HepG2 (cell line): ENCODE data around the gene ADGRB3. TPM values are rescaled to one million over a fixed set of nuclear protein-coding genes. Genes with fewer than 3 reads are reported as not detected.

Source experiments
- ATAC-seq: fragments of 200-7000 bp; cut with Tn5 transposase; 3 replicates; pipeline ENCODE4 v1.9.1; 2020; ENCODE audit warnings: mild to moderate bottlenecking, moderate library complexity
- BruUV-seq: library from RNA; stranded (reverse); fragments of 400-500 nt; replicated peaks from 2 replicates; lab custom pipeline; 2021; lab: Mats Ljungman, UMichigan
- CTCF ChIA-PET: fragments of 300-600 bp; formaldehyde crosslinking; extraction: SDS; loops from one replicate; lab custom pipeline; 2021; ENCODE audit warnings: low total read pairs, inconsistent platforms, low intra/inter-chr PET ratio; lab: Yijun Ruan, JAX
- POLR2A ChIA-PET: fragments of 350-600 bp; sonication (Branson Sonifier 250); formaldehyde crosslinking; loops from one replicate; lab custom pipeline; 2020; ENCODE audit warnings: antibody characterized with exemption, inconsistent platforms; lab: Yijun Ruan, JAX
- DNase-seq: peaks from one replicate; pipeline ENCODE4 v3.0.0-alpha.2; 2015; ENCODE audit warnings: low spot score
- FAIRE-seq: peaks from 3 replicates; lab custom pipeline; 2011; peaks lifted over from hg19 to GRCh38; lab: Jason Lieb, UNC
- H2AFZ ChIP-seq: one replicate; pipeline ENCODE4 v1.6.1; 2011; ENCODE audit warnings: low read length, inconsistent platforms
- H3K27ac ChIP-seq: fragments of 300-600 bp; 3 replicates; pipeline ENCODE4 v1.8.0; 2011; ENCODE audit warnings: mixed run types, mild to moderate bottlenecking, mixed read lengths, low read length, inconsistent platforms; ENCODE audit not compliant: insufficient read depth; ENCODE audit errors: extremely low read length
- H3K27me3 ChIP-seq, 2 experiments: fragments of 200-600 bp in 1 of 2; 2 replicates in 1 of 2; 3 replicates in 1 of 2; pipeline versions ENCODE4 v1.6.0 to v1.8.0; 2011; ENCODE audit warnings: low read length in 2 of 2, mild to moderate bottlenecking in 2 of 2, moderate library complexity in 2 of 2, inconsistent platforms in 1 of 2; ENCODE audit not compliant: insufficient read depth in 2 of 2, control insufficient read depth in 1 of 2
- H3K36me3 ChIP-seq, 2 experiments: fragments of 200-600 bp in 1 of 2; replicated peaks in 1 of 2; 2 replicates in 1 of 2; 3 replicates in 1 of 2; pipeline versions ENCODE4 v1.5.1 to v1.8.0; 2011; ENCODE audit warnings: low read length in 2 of 2, inconsistent platforms in 1 of 2; ENCODE audit not compliant: insufficient read depth in 2 of 2, control insufficient read depth in 1 of 2
- H3K4me1 ChIP-seq: 2 replicates; pipeline ENCODE4 v1.5.1; 2012; ENCODE audit warnings: low read length, inconsistent platforms; ENCODE audit not compliant: insufficient read depth
- H3K4me2 ChIP-seq: 2 replicates; pipeline ENCODE4 v1.6.0; 2011; ENCODE audit warnings: low read depth, low read length, inconsistent platforms
- H3K4me3 ChIP-seq, 3 experiments: fragments of 200-600 bp in 1 of 3; sonication (generic), shearing (Covaris generic) in 1 of 3; replicated peaks in 1 of 3; 2 replicates each; pipeline ENCODE4 v1.5.1; 2011 to 2016; ENCODE audit warnings: low read length in 3 of 3, inconsistent platforms in 2 of 3, low read depth in 2 of 3, mild to moderate bottlenecking in 2 of 3, control low read depth in 1 of 3, mixed read lengths in 1 of 3; ENCODE audit not compliant: insufficient read depth in 1 of 3
- H3K79me2 ChIP-seq: one replicate; pipeline ENCODE4 v1.6.1; 2011; ENCODE audit warnings: low read length, inconsistent platforms; ENCODE audit not compliant: insufficient read depth
- H3K9ac ChIP-seq: 2 replicates; pipeline ENCODE4 v1.6.0; 2011; ENCODE audit warnings: mild to moderate bottlenecking, low read depth, low read length, inconsistent platforms; ENCODE audit not compliant: insufficient read depth
- H3K9me3 ChIP-seq: 2 replicates; pipeline ENCODE4 v1.5.1; 2012; ENCODE audit warnings: mild to moderate bottlenecking, low read length
- H4K20me1 ChIP-seq: 2 replicates; pipeline ENCODE4 v1.6.0; 2011; ENCODE audit warnings: inconsistent platforms, mild to moderate bottlenecking, low read length, moderate library complexity; ENCODE audit not compliant: insufficient read depth
- FOXA3 ChIP-seq: IDR thresholded peaks from 2 replicates; pipeline ENCODE4 v1.6.1; 2016; ENCODE audit warnings: missing genetic modification reagents, missing compliant biosample characterization
- THAP11 ChIP-seq: IDR thresholded peaks from 2 replicates; pipeline ENCODE4 v1.6.1; 2016; ENCODE audit warnings: missing biosample characterization, missing genetic modification reagents
- U2AF2 ChIP-seq: fragments of 200-400 bp; formaldehyde crosslinking; IDR thresholded peaks from 2 replicates; pipeline ENCODE4 v1.6.1; 2017; ENCODE audit warnings: low read depth, mild to moderate bottlenecking, low read length
- ZBTB1 ChIP-seq: sonication (generic); formaldehyde crosslinking; IDR thresholded peaks from 2 replicates; pipeline ENCODE4 v1.4.0; 2020; ENCODE audit warnings: missing genetic modification reagents, borderline replicate concordance
- ZBTB26 ChIP-seq: IDR thresholded peaks from 2 replicates; pipeline ENCODE4 v1.6.1; 2016; ENCODE audit warnings: missing compliant biosample characterization, missing genetic modification reagents, borderline replicate concordance
- ZNF775 ChIP-seq: sonication (generic); formaldehyde crosslinking; IDR thresholded peaks from 2 replicates; pipeline ENCODE4 v1.4.0; 2020; ENCODE audit warnings: missing genetic modification reagents, mild to moderate bottlenecking, moderate library complexity, borderline replicate concordance
- WGBS: methylation state at CpG from one replicate; pipeline ENCODE4 v1.1.6; 2017; ENCODE audit warnings: low lambda C conversion rate; 5-methylcytosine and 5-hydroxymethylcytosine counted together
- in situ Hi-C: cut with HindIII; loops from 2 replicates; pipeline ENCODE4 v1.10.0; 2017; ENCODE audit warnings: low pct_unique_long_range_greater_than_20kb; ENCODE audit not compliant: extremely low pct_ligation_motif_present
- intact Hi-C: fragments of 100-400 bp; cut with micrococcal nuclease; formaldehyde crosslinking; loops from one replicate; pipeline ENCODE4 v1.10.0; 2022; ENCODE audit not compliant: unreplicated experiment
- polyA plus RNA-seq, 8 experiments: library from polyadenylated mRNA; depleted of rRNA in 3 of 8; stranded (reverse) in 7 of 8; unstranded in 1 of 8; fragments of >200 nt; fragmentation: Illumina TruSeq in 4 of 8; extraction: Trizol in 4 of 8; gene quantifications; 2 replicates each; pipeline versions ENCODE4 v1.2.1 to v1.2.3, GENCODE V29; 2011 to 2016; ENCODE audit warnings: low read depth in 4 of 8, missing spikeins in 1 of 8, mixed read lengths in 1 of 8; ENCODE audit not compliant: insufficient read depth in 1 of 8
- total RNA-seq, 5 experiments: library from RNA; depleted of rRNA; stranded (reverse); fragments of >200 nt; fragmentation: Illumina TruSeq; extraction: Trizol; gene quantifications; 2 replicates each; pipeline ENCODE4 v1.2.3, GENCODE V29; 2016; ENCODE audit warnings: low read depth in 1 of 5
- TF ChIP-seq, protein P1 (sequence below): sonication (generic); formaldehyde crosslinking; IDR thresholded peaks from 2 replicates; pipeline ENCODE4 v1.4.0; 2020; ENCODE audit warnings: missing genetic modification reagents

ADGRB3 gene
- total and polyA plus RNA-seq, 2 of the 13 experiments (the other 11 are each of a cell fraction or from before 2014, with no cell fraction given), result not detected

DNA sequence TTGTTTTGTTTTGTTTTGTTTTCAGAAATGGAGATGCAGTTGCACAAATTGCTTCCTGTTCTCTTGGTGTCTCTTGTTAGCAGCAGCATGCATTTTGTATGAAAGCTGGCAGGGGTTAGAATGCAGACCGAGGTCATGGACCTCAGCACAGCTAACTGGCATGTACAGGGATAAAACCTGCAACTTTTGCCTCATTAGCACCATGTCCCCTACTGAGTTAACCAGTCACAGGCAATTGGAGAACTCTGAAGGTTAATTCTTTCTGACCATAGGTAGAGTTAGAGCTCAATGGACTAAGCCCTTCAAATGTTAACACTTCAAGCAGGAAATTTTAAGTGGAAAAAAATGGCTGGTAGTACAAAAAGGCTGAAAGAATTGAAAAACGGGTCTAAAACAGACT, 377.1 kb downstream of the ADGRB3 start:
- POLR2A ChIA-PET, result no interaction called here
- WGBS, result 2% methylated on average over 2 of the region's 2 CpGs
- no peak for FAIRE-seq

More for the DNA sequence above, 377.1 kb downstream of the ADGRB3 start:
- DNase-seq, result no peak
- Histone ChIP-seq H3K36me3 (no peaks in the 10 kb centered on the region), H3K9ac (no peak overlapping the region), H3K4me1 (no peaks in the 10 kb centered on the region), H3K79me2 (no peaks in the 10 kb centered on the region), H3K9me3 (no peaks in the 10 kb centered on the region), H3K4me3 (no peak overlapping the region), H3K27me3 (no peaks in the 10 kb centered on the region), H4K20me1 (no peaks in the 10 kb centered on the region), H2AFZ (no peak overlapping the region), H3K4me2 (no peak overlapping the region), H3K27ac (no peak overlapping the region)
- intact Hi-C loops (no loop called here), in situ Hi-C loops (no loop called here)
- ATAC-seq, result no peak
- BruUV-seq, result no TSS peak
- CTCF ChIA-PET, result no interaction called here
- TF ChIP-seq U2AF2 (no peak), ZBTB1 (CRISPR knock-in tag) (no peak), ZNF775 (CRISPR knock-in tag) (no peak), THAP11 (CRISPR knock-in tag) (no peak), FOXA3 (CRISPR knock-in tag) (no peak), ZBTB26 (no peak)
- TF ChIP-seq, protein P1, sequence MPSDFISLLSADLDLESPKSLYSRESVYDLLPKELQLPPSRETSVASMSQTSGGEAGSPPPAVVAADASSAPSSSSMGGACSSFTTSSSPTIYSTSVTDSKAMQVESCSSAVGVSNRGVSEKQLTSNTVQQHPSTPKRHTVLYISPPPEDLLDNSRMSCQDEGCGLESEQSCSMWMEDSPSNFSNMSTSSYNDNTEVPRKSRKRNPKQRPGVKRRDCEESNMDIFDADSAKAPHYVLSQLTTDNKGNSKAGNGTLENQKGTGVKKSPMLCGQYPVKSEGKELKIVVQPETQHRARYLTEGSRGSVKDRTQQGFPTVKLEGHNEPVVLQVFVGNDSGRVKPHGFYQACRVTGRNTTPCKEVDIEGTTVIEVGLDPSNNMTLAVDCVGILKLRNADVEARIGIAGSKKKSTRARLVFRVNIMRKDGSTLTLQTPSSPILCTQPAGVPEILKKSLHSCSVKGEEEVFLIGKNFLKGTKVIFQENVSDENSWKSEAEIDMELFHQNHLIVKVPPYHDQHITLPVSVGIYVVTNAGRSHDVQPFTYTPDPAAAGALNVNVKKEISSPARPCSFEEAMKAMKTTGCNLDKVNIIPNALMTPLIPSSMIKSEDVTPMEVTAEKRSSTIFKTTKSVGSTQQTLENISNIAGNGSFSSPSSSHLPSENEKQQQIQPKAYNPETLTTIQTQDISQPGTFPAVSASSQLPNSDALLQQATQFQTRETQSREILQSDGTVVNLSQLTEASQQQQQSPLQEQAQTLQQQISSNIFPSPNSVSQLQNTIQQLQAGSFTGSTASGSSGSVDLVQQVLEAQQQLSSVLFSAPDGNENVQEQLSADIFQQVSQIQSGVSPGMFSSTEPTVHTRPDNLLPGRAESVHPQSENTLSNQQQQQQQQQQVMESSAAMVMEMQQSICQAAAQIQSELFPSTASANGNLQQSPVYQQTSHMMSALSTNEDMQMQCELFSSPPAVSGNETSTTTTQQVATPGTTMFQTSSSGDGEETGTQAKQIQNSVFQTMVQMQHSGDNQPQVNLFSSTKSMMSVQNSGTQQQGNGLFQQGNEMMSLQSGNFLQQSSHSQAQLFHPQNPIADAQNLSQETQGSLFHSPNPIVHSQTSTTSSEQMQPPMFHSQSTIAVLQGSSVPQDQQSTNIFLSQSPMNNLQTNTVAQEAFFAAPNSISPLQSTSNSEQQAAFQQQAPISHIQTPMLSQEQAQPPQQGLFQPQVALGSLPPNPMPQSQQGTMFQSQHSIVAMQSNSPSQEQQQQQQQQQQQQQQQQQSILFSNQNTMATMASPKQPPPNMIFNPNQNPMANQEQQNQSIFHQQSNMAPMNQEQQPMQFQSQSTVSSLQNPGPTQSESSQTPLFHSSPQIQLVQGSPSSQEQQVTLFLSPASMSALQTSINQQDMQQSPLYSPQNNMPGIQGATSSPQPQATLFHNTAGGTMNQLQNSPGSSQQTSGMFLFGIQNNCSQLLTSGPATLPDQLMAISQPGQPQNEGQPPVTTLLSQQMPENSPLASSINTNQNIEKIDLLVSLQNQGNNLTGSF (CRISPR knock-in tag), result no peak
